Gastrocnemius medialis (tissue), 4 donors: ENCODE data around the gene ACTR8.

Source experiments
- CTCF ChIP-seq, 5 experiments: fragments of 450-650 bp in 3 of 5; fragments of 200-600 bp in 2 of 5; sonication (generic) in 2 of 5; IDR thresholded peaks in 4 of 5; conservative IDR thresholded peaks in 1 of 5; 1 replicate in 4 of 5; 2 replicates in 1 of 5; pipeline ENCODE4 v1.5.1; 2016 to 2019; ENCODE audit warnings: antibody characterized with exemption in 5 of 5, mild to moderate bottlenecking in 3 of 5, moderate library complexity in 3 of 5
- POLR2A ChIP-seq, 2 donors: fragments of 450-650 bp; IDR thresholded peaks; one replicate each; pipeline ENCODE4 v1.6.1; 2017; ENCODE audit warnings: antibody characterized with exemption in 2 of 2, mild to moderate bottlenecking in 2 of 2, moderate library complexity in 2 of 2

- TF ChIP-seq CTCF (IDR thresholded peaks at IDR 0.05 in 4 of 5, conservative IDR thresholded peaks at IDR 0.05 in 1 of 5) (peak in 3 of 5 experiments; percentile 18 to 24 (median 19)), POLR2A (IDR thresholded peaks at IDR 0.05) (peak; percentile 58)
These were observed at the start of gene ACTR8 for GRCh38 chr3:53881691-53882593.
